Measurements from ENCODE around the gene SNRK. TPM values are rescaled to one million over a fixed set of nuclear protein-coding genes. Genes with fewer than 3 reads are reported as not detected.

SNRK gene
- polyA plus RNA-seq, 3 donors: 12.8 to 19.7 (median 16.1) TPM

DNA sequence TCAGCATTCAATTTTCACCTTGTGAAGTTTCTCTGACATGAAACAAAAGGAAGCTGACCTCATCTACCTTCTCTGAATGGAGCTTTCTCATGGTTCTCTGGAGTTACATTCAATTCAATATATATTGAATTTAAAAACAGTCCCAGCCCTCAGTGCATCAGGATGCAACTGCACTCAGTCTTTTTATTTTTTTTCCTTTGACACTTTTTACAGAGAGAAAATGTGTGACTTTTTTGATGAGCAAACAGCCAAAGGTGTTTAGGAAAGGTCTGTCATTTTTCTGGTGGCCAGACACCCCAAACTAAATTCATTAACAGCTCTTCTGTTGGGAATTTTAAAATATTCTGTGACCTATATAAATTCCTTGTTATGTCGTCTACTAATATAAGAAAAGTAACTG lies 19.3 kb upstream of the SNRK start:
- Histone ChIP-seq H2AFZ (ENCODE audit: insufficient read depth, low read depth, low read length, poor library complexity, severe bottlenecking) (no peak overlapping the region), H3K4me2 (replicated peaks; ENCODE audit: extremely low read depth, low read length, poor library complexity, severe bottlenecking) (no peak overlapping the region), H4K20me1 (ENCODE audit: insufficient read depth, low read length) (no peaks in the 10 kb centered on the region), H3K9ac (ENCODE audit: insufficient read depth, low read length, poor library complexity, severe bottlenecking) (no peak overlapping the region), H3K9me3 (replicated peaks in 1 of 2; ENCODE audit: control insufficient read depth in 1 of 2, insufficient read depth in 1 of 2, low read length in 2 of 2) (no peaks in the 10 kb centered on the region), H3K79me2 (ENCODE audit: insufficient read depth, low read length) (no peaks in the 10 kb centered on the region), H3K4me3 (replicated peaks in 1 of 3; ENCODE audit: low read depth in 2 of 3, low read length in 3 of 3) (no peak overlapping the region), H3K36me3 (replicated peaks in 1 of 2; ENCODE audit: control insufficient read depth in 1 of 2, insufficient read depth in 2 of 2, low read length in 2 of 2) (no peaks in the 10 kb centered on the region), H3K4me1 (ENCODE audit: control insufficient read depth in 1 of 2, insufficient read depth in 2 of 2, low read length in 2 of 2) (peaks cover 3 to 9% of the 10 kb centered on the region in 2 donors), H3K27ac (ENCODE audit: low read depth in 1 of 2, low read length in 2 of 2) (no peak overlapping the region), H3K27me3 (ENCODE audit: control insufficient read depth in 2 of 2, insufficient read depth in 2 of 2, low read length in 2 of 2) (no peaks in the 10 kb centered on the region)
- no peak for DNase-seq
- H3K27ac Mint-ChIP-seq: no peak overlapping the region
- H3K27me3 Mint-ChIP-seq (ENCODE audit: low read depth in 3 of 3): peaks cover 0 to 4% (median 1%) of the 10 kb centered on the region in 3 donors
- intact Hi-C loops (cut with micrococcal nuclease): no loop called here
- TF ChIP-seq, protein P1, sequence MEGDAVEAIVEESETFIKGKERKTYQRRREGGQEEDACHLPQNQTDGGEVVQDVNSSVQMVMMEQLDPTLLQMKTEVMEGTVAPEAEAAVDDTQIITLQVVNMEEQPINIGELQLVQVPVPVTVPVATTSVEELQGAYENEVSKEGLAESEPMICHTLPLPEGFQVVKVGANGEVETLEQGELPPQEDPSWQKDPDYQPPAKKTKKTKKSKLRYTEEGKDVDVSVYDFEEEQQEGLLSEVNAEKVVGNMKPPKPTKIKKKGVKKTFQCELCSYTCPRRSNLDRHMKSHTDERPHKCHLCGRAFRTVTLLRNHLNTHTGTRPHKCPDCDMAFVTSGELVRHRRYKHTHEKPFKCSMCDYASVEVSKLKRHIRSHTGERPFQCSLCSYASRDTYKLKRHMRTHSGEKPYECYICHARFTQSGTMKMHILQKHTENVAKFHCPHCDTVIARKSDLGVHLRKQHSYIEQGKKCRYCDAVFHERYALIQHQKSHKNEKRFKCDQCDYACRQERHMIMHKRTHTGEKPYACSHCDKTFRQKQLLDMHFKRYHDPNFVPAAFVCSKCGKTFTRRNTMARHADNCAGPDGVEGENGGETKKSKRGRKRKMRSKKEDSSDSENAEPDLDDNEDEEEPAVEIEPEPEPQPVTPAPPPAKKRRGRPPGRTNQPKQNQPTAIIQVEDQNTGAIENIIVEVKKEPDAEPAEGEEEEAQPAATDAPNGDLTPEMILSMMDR (IDR thresholded peaks at IDR 0.05): no peak
- H3K4me3 Mint-ChIP-seq: no peak overlapping the region
- H3K4me1 Mint-ChIP-seq: peaks cover 17% of the 10 kb centered on the region
- no peaks in the 10 kb centered on the region for H3K36me3 Mint-ChIP-seq
- H3K9me3 Mint-ChIP-seq: no peaks in the 10 kb centered on the region
- no CpG with 5 or more reads among the region's 1 CpG for WGBS (ENCODE audit: insufficient coverage)

DNA sequence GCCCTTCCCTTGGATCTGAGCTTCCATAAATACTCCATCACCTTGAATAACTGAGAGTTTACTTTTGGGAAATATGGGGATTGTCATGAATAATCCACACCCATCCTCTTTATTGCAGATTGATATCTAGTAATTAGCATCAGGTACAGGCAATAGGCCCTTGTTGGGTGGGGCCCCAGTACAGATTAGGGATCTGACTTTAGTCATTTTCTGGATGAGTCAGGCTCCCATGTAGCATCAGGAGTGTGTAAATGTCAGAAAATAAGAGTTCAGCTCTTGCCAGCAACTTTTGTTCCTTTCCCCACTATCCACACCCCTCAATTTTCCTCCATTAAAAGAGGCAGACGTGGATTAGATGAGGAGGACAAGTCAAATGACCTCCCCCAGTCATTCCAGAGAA lies 17.7 kb upstream of the SNRK start:
- no peaks in the 10 kb centered on the region for H4K20me1 ChIP-seq (ENCODE audit: insufficient read depth, low read length)
- Mint-ChIP-seq H3K4me3 (no peak overlapping the region), H3K27ac (no peak overlapping the region), H3K9me3 (no peaks in the 10 kb centered on the region), H3K36me3 (no peaks in the 10 kb centered on the region), H3K27me3 (ENCODE audit: low read depth in 3 of 3) (peaks cover 0 to 4% (median 0%) of the 10 kb centered on the region in 3 donors), H3K4me1 (peaks cover 11% of the 10 kb centered on the region)
- intact Hi-C loops (cut with micrococcal nuclease): no loop called here
- H3K4me1 ChIP-seq (ENCODE audit: control insufficient read depth in 1 of 2, insufficient read depth in 2 of 2, low read length in 2 of 2): peaks cover 3 to 9% of the 10 kb centered on the region in 2 donors
- no peak overlapping the region for H3K9ac ChIP-seq (ENCODE audit: insufficient read depth, low read length, poor library complexity, severe bottlenecking)
- no peaks in the 10 kb centered on the region for H3K27me3 ChIP-seq (ENCODE audit: control insufficient read depth in 2 of 2, insufficient read depth in 2 of 2, low read length in 2 of 2)
- no peak overlapping the region for H3K4me3 ChIP-seq (replicated peaks in 1 of 3; ENCODE audit: low read depth in 2 of 3, low read length in 3 of 3)
- H3K79me2 ChIP-seq (ENCODE audit: insufficient read depth, low read length): no peaks in the 10 kb centered on the region
- DNase-seq: no peak
- H3K9me3 ChIP-seq (replicated peaks in 1 of 2; ENCODE audit: control insufficient read depth in 1 of 2, insufficient read depth in 1 of 2, low read length in 2 of 2): no peaks in the 10 kb centered on the region
- H2AFZ ChIP-seq (ENCODE audit: insufficient read depth, low read depth, low read length, poor library complexity, severe bottlenecking): no peak overlapping the region
- TF ChIP-seq, protein P1 (IDR thresholded peaks at IDR 0.05): no peak
- H3K36me3 ChIP-seq (replicated peaks in 1 of 2; ENCODE audit: control insufficient read depth in 1 of 2, insufficient read depth in 2 of 2, low read length in 2 of 2): no peaks in the 10 kb centered on the region
- no peak overlapping the region for H3K27ac ChIP-seq (ENCODE audit: low read depth in 1 of 2, low read length in 2 of 2)
- H3K4me2 ChIP-seq (replicated peaks; ENCODE audit: extremely low read depth, low read length, poor library complexity, severe bottlenecking): no peak overlapping the region
- WGBS (ENCODE audit: insufficient coverage): no CpG with 5 or more reads among the region's 1 CpG

Data from CD14-positive monocyte (primary cell).